ENCODE data around the gene ZNHIT2.

- TF ChIP-seq CREM (IDR thresholded peaks at IDR 0.05): no peak
- TF ChIP-seq CREM (CRISPR knock-in tag; IDR thresholded peaks at IDR 0.05): no peak
- TF ChIP-seq EZH2 (conservative IDR thresholded peaks at IDR 0.05; ENCODE audit: low read depth, low read length): no peak
- TF ChIP-seq, protein P1, sequence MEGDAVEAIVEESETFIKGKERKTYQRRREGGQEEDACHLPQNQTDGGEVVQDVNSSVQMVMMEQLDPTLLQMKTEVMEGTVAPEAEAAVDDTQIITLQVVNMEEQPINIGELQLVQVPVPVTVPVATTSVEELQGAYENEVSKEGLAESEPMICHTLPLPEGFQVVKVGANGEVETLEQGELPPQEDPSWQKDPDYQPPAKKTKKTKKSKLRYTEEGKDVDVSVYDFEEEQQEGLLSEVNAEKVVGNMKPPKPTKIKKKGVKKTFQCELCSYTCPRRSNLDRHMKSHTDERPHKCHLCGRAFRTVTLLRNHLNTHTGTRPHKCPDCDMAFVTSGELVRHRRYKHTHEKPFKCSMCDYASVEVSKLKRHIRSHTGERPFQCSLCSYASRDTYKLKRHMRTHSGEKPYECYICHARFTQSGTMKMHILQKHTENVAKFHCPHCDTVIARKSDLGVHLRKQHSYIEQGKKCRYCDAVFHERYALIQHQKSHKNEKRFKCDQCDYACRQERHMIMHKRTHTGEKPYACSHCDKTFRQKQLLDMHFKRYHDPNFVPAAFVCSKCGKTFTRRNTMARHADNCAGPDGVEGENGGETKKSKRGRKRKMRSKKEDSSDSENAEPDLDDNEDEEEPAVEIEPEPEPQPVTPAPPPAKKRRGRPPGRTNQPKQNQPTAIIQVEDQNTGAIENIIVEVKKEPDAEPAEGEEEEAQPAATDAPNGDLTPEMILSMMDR (CRISPR knock-in tag; IDR thresholded peaks at IDR 0.05): no peak
Measured at GRCh38 chr11:65132238-65132987, 14.9 kb upstream of the ZNHIT2 start.
